CD8-positive, alpha-beta memory T cell (primary cell): ENCODE results near the gene ARHGEF18. TPM values are rescaled to one million over a fixed set of nuclear protein-coding genes. Genes with fewer than 3 reads are reported as not detected.
"Not testable (repeated sequence)": the region's sequence is repeated elsewhere in the genome, so short reads cannot be mapped to it uniquely, and the experiment has no call there.

Experiments
- CTCF ChIA-PET: fragments of 350-600 bp; sonication (Branson Sonifier 250); formaldehyde crosslinking; loops from one replicate; lab custom pipeline; 2021; ENCODE audit warnings: antibody characterized with exemption; lab: Charles Lee
- POLR2A ChIA-PET: fragments of 350-600 bp; sonication (Branson Sonifier 250); formaldehyde crosslinking; loops from one replicate; lab custom pipeline; 2021; ENCODE audit warnings: antibody characterized with exemption; lab: Charles Lee
- DNase-seq, 5 donors: peaks; one replicate each; pipeline versions ENCODE4 v3.0.0 to v3.0.0-alpha.2; 2020 to 2022; ENCODE audit warnings: mixed read lengths in 1 of 5
- H3K27ac ChIP-seq: one replicate; pipeline ENCODE4 v1.7.0; 2013; ENCODE audit warnings: low read depth, mild to moderate bottlenecking, low read length, moderate library complexity
- H3K27me3 ChIP-seq: 2 replicates; pipeline ENCODE4 v1.7.0; 2013; ENCODE audit warnings: low read length, mild to moderate bottlenecking; ENCODE audit not compliant: insufficient read depth, poor library complexity, severe bottlenecking
- H3K36me3 ChIP-seq: 2 replicates; pipeline ENCODE4 v1.7.0; 2013; ENCODE audit warnings: mild to moderate bottlenecking, low read length, moderate library complexity; ENCODE audit not compliant: insufficient read depth
- H3K4me1 ChIP-seq: 2 replicates; pipeline ENCODE4 v1.7.0; 2013; ENCODE audit warnings: mild to moderate bottlenecking, low read length, moderate library complexity; ENCODE audit not compliant: insufficient read depth
- H3K4me3 ChIP-seq: 2 replicates; pipeline ENCODE4 v1.7.0; 2013; ENCODE audit warnings: mild to moderate bottlenecking, low read length
- H3K9me3 ChIP-seq: 2 replicates; pipeline ENCODE4 v1.7.0; 2013; ENCODE audit warnings: mild to moderate bottlenecking, low read length
- H3K27ac Mint-ChIP-seq, 8 donors: one replicate each; pipeline ENCODE4 v1.8.0; 2020 to 2021; ENCODE audit warnings: mixed read lengths in 8 of 8, mild to moderate bottlenecking in 6 of 8, inconsistent platforms in 3 of 8, moderate library complexity in 3 of 8
- H3K27me3 Mint-ChIP-seq, 2 donors: one replicate each; pipeline ENCODE4 v1.8.0; 2020 to 2021; ENCODE audit warnings: mixed read lengths in 2 of 2, mild to moderate bottlenecking in 1 of 2, moderate library complexity in 1 of 2
- H3K36me3 Mint-ChIP-seq, 3 donors: one replicate each; pipeline ENCODE4 v1.8.0; 2020 to 2021; ENCODE audit warnings: mixed read lengths in 3 of 3, inconsistent platforms in 1 of 3, mild to moderate bottlenecking in 1 of 3
- H3K4me1 Mint-ChIP-seq, 3 donors: one replicate each; pipeline ENCODE4 v1.8.0; 2020 to 2021; ENCODE audit warnings: mixed read lengths in 3 of 3, inconsistent platforms in 1 of 3, mild to moderate bottlenecking in 1 of 3
- H3K4me3 Mint-ChIP-seq, 7 donors: one replicate each; pipeline ENCODE4 v1.8.0; 2020 to 2021; ENCODE audit warnings: mixed read lengths in 7 of 7, mild to moderate bottlenecking in 6 of 7, moderate library complexity in 4 of 7, inconsistent platforms in 2 of 7
- H3K9me3 Mint-ChIP-seq, 5 donors: one replicate each; pipeline ENCODE4 v1.8.0; 2020 to 2022; ENCODE audit warnings: mixed read lengths in 5 of 5, mild to moderate bottlenecking in 3 of 5, moderate library complexity in 2 of 5, inconsistent platforms in 1 of 5
- polyA plus RNA-seq: library from polyadenylated mRNA; unstranded; fragments of 300-500 nt; fragmentation: Illumina TruSeq; gene quantifications from one replicate; pipeline ENCODE4 v1.2.3, GENCODE V29; 2021
- total RNA-seq, 2 experiments: library from RNA; stranded (reverse); gene quantifications; one replicate each; pipeline ENCODE4 v1.2.3, GENCODE V29; 2021

The ARHGEF18 gene
- total and polyA plus RNA-seq, 3 experiments from 2014 or later, result 9.6 to 53.3 (median 51.0) TPM

DNA sequence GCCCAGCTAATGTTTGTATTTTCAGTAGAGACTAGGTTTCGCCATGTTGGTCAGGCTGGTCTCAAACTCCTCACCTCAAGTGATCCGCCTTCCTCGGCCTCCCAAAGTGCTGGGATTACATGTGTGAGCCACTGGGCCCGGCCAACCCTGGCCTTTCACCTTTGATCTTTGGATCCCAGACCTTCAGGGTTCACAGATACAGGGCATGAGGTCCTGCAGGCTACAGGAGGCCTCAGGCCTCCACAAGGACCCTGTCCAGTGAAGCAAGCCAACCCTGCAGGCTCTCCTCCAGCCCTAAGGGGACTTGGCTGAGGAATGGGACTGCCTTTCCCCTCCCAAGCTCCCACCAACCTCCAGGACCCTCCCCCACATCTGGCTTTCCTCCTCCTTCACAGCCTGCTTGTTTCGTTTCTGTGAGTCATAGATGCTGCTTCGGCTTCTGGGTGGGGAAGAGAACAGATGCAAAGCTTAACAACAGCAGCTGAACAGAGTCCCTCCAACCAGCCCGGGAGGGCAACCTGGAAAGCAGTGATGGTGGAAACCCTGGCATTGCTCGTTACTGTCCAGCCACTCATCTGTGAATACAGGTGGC lies 11.8 kb downstream of the ARHGEF18 start:
- H3K4me1 ChIP-seq, result peaks cover 55% of the 10 kb centered on the region
- CTCF ChIA-PET, result interaction anchor here (0.8 to 2.2 kb wide), 3 partner anchors 10 to 11 kb away, joined by 3 to 9 read pairs (median 4); partner anchors contain the start of gene ARHGEF18
- no peak overlapping the region for H3K4me3 Mint-ChIP-seq
- H3K36me3 Mint-ChIP-seq, result peaks cover 11 to 92% (median 21%) of the 10 kb centered on the region in 3 donors
- no peaks in the 10 kb centered on the region for H3K27me3 ChIP-seq
- H3K36me3 ChIP-seq, result peaks cover 41% of the 10 kb centered on the region
- no peak overlapping the region for H3K27ac ChIP-seq
- H3K9me3 Mint-ChIP-seq, result no peaks in the 10 kb centered on the region
- H3K4me1 Mint-ChIP-seq, result peaks cover 50 to 83% (median 65%) of the 10 kb centered on the region in 3 donors
- no peaks in the 10 kb centered on the region for H3K9me3 ChIP-seq
- POLR2A ChIA-PET, result interaction anchor here (0.6 kb wide), 1 partner anchor 1255 kb away, joined by 3 read pairs; no protein-coding TSS in a partner anchor
- peak overlapping the region in 5 of 8 donors; percentile 2 to 64 (median 39) for H3K27ac Mint-ChIP-seq
- no peaks in the 10 kb centered on the region for H3K27me3 Mint-ChIP-seq
- no peak overlapping the region for H3K4me3 ChIP-seq
- DNase-seq, result no peak

- DNase-seq, result no peak
- Histone ChIP-seq H3K9me3 (no peaks in the 10 kb centered on the region), H3K4me3 (no peak overlapping the region), H3K4me1 (peaks cover 29% of the 10 kb centered on the region), H3K36me3 (peaks cover 40% of the 10 kb centered on the region), H3K27me3 (no peaks in the 10 kb centered on the region), H3K27ac (no peak overlapping the region)
- ChIA-PET POLR2A (no interaction called here), CTCF (interaction anchor here (1.3 kb wide), 1 partner anchor 9 kb away, joined by 4 read pairs; no protein-coding TSS in a partner anchor)
- H3K9me3 Mint-ChIP-seq, result no peaks in the 10 kb centered on the region
- no peaks in the 10 kb centered on the region for H3K27me3 Mint-ChIP-seq
- H3K4me3 Mint-ChIP-seq, result peak overlapping the region in 1 of 7 donors; percentile 44
- peak overlapping the region in 7 of 8 donors; percentile 48 to 96 (median 83) for H3K27ac Mint-ChIP-seq
- H3K36me3 Mint-ChIP-seq, result peaks cover 11 to 87% (median 24%) of the 10 kb centered on the region in 3 donors
- peaks cover 41 to 72% (median 56%) of the 10 kb centered on the region in 3 donors for H3K4me1 Mint-ChIP-seq
Measured at GRCh38 chr19:7363225-7363624, 14.5 kb downstream of the ARHGEF18 start.

DNA sequence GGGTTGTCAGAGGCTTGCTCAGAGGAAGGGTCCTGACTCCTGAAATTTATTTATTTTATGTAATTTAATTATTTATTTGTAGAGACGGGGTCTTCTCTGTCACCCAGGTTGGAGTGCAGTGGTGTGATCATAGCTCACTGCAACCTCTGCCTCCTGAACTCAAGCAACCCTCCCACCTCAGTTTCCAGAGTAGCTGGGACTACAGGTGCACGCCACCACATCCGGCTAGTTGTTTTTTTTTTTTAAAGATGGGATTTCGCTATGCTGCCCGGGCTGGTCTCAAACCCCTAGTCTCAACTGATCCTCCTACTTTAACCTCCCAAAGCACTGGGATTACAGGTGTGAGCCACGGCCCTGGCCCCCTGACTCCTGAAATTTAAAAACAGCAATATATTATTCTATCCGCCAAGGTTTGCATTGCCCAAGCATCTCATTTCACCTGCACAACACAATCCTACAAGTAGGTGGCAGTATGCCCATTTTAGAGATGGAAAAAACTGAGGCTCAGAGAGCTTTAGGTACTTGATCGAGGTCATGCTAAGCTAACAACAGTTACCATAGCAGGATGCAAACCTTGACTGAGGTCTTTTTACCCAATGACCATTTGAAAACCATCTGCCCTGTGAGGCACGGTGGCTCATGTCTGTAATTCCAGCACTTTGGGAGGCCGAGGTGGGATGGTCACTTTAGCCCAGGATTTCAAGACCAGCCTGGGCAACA lies 18.1 kb downstream of the ARHGEF18 start:
- peak in 1 of 5 donors; percentile 10 for DNase-seq
- Histone ChIP-seq H3K27me3 (no peaks in the 10 kb centered on the region), H3K27ac (no peak overlapping the region), H3K4me3 (no peak overlapping the region), H3K9me3 (no peaks in the 10 kb centered on the region), H3K4me1 (peaks cover 21% of the 10 kb centered on the region), H3K36me3 (peaks cover 47% of the 10 kb centered on the region)
- ChIA-PET POLR2A (interaction anchor here (0.6 to 1.0 kb wide), 3 partner anchors 28 to 43 kb away, joined by 4 to 5 read pairs (median 4); no protein-coding TSS in a partner anchor), CTCF (interaction anchor here (0.6 to 2.6 kb wide), 5 partner anchors 9 to 33 kb away, joined by 3 to 18 read pairs (median 3); partner anchors contain the start of gene ARHGEF18)
- Mint-ChIP-seq H3K4me3 (peak overlapping the region in 1 of 7 donors; percentile 8), H3K27me3 (no peaks in the 10 kb centered on the region), H3K36me3 (peaks cover 15 to 85% (median 32%) of the 10 kb centered on the region in 3 donors), H3K9me3 (no peaks in the 10 kb centered on the region), H3K27ac (peak overlapping the region in 6 of 8 donors; percentile 29 to 87 (median 70)), H3K4me1 (peaks cover 26 to 40% (median 34%) of the 10 kb centered on the region in 3 donors)

DNA sequence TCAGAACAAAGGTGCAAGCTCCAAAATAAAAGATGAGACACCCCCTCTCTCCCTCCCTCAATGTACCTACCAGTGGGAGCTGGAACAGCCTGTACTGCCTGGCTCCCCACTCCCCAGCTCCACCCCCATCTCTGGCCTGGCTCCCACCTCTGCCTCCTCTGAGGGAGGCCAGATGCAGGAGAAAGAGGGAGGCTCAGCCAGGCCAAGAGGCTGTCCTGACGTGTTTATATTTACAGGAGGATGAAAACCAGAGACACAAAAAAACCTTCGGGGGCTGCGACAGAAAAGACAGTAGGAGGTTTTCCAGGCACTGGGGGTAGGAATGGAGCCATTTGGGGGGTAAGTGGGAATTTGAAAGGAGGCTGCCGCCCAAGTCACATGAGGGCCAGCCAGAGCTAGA lies 19.7 kb downstream of the ARHGEF18 start:
- DNase-seq, result no peak
- peak overlapping the region in 1 of 8 donors; percentile 70 for H3K27ac Mint-ChIP-seq
- ChIA-PET POLR2A (no interaction called here), CTCF (interaction anchor here (1.4 kb wide), 1 partner anchor 14 kb away, joined by 5 read pairs; no protein-coding TSS in a partner anchor)
- H3K36me3 ChIP-seq, result peaks cover 53% of the 10 kb centered on the region
- H3K27me3 Mint-ChIP-seq, result no peaks in the 10 kb centered on the region
- no peaks in the 10 kb centered on the region for H3K9me3 Mint-ChIP-seq
- H3K9me3 ChIP-seq, result no peaks in the 10 kb centered on the region
- H3K4me1 Mint-ChIP-seq, result peaks cover 18 to 25% (median 24%) of the 10 kb centered on the region in 3 donors
- no peaks in the 10 kb centered on the region for H3K27me3 ChIP-seq
- no peak overlapping the region for H3K4me3 ChIP-seq
- no peak overlapping the region for H3K4me3 Mint-ChIP-seq
- H3K4me1 ChIP-seq, result peaks cover 9% of the 10 kb centered on the region
- H3K27ac ChIP-seq, result no peak overlapping the region
- peaks cover 12 to 84% (median 29%) of the 10 kb centered on the region in 3 donors for H3K36me3 Mint-ChIP-seq

DNA sequence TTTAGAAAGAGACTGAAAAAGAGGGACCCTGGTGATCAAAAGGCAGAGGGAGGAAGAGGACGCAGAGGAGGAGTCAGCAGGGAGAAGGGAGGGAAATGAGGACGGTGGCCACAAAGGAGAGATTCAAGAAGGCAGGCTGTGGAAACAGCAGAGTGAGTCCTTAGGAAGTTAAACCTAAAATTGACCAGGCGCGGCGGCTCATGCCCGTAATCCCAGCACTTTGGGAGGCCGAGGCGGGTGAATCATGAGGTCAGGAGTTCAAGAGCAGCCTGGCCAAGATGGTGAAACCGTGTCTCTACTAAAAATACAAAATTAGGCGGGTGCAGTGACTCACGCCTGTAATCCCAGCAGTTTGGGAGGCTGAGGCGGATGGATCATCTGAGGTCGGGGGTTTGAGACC lies 20.1 kb downstream of the ARHGEF18 start:
- H3K4me3 ChIP-seq, H3K4me3 Mint-ChIP-seq, H3K9me3 ChIP-seq, H3K9me3 Mint-ChIP-seq, H3K27me3 ChIP-seq, POLR2A ChIA-PET, DNase-seq, H3K27ac ChIP-seq, H3K27me3 Mint-ChIP-seq, H3K4me1 ChIP-seq: not testable (repeated sequence)
- H3K36me3 Mint-ChIP-seq, result peaks cover 8 to 84% (median 25%) of the 10 kb centered on the region in 3 donors
- CTCF ChIA-PET, result interaction anchor here (1.4 kb wide), 1 partner anchor 15 kb away, joined by 5 read pairs; no protein-coding TSS in a partner anchor
- peaks cover 14 to 21% (median 20%) of the 10 kb centered on the region in 3 donors for H3K4me1 Mint-ChIP-seq
- H3K27ac Mint-ChIP-seq, result peak overlapping the region in 3 of 8 donors; percentile 32 to 70 (median 57)
- H3K36me3 ChIP-seq, result peaks cover 51% of the 10 kb centered on the region

DNA sequence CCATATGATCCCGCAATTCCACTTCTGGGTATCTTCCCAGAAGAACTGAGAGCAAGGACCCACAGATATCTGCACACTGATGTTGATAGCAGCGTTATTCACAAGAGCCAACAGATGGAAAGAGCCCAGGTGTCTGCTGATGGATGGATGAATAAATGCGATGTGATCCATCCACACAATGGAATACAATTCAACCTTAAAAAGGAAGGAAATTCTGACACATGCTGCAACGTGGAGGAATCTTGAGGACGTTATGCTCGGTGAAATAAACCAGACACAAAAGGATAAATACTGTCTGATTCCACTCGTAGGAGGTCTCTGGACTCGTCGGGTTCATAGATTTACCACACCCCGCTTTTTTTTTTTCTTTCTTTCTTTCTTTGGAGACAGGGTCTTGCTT lies 21.8 kb downstream of the ARHGEF18 start:
- DNase-seq, result no peak
- H3K4me3 Mint-ChIP-seq, result no peak overlapping the region
- no peak overlapping the region for H3K4me3 ChIP-seq
- H3K27ac Mint-ChIP-seq, result peak overlapping the region in 1 of 8 donors; percentile 33
- H3K27me3 Mint-ChIP-seq, result no peaks in the 10 kb centered on the region
- POLR2A ChIA-PET, result interaction anchor here (0.7 kb wide), 1 partner anchor 11 kb away, joined by 4 read pairs; no protein-coding TSS in a partner anchor
- H3K27ac ChIP-seq, result no peak overlapping the region
- H3K9me3 Mint-ChIP-seq, result no peaks in the 10 kb centered on the region
- H3K4me1 ChIP-seq, result no peaks in the 10 kb centered on the region
- CTCF ChIA-PET, result interaction anchor here (3.6 kb wide), 1 partner anchor 11 kb away, joined by 9 read pairs; no protein-coding TSS in a partner anchor
- H3K36me3 Mint-ChIP-seq, result peaks cover 4 to 82% (median 24%) of the 10 kb centered on the region in 3 donors
- H3K27me3 ChIP-seq, result no peaks in the 10 kb centered on the region
- H3K4me1 Mint-ChIP-seq, result peaks cover 8 to 15% (median 11%) of the 10 kb centered on the region in 3 donors
- no peaks in the 10 kb centered on the region for H3K9me3 ChIP-seq
- H3K36me3 ChIP-seq, result peaks cover 49% of the 10 kb centered on the region

- no peaks in the 10 kb centered on the region for H3K27me3 ChIP-seq
- Mint-ChIP-seq H3K27ac (peak overlapping the region in 3 of 8 donors; percentile 21 to 72 (median 51)), H3K36me3 (peaks cover 4 to 83% (median 24%) of the 10 kb centered on the region in 3 donors), H3K9me3 (no peaks in the 10 kb centered on the region), H3K4me1 (peaks cover 8 to 15% (median 11%) of the 10 kb centered on the region in 3 donors), H3K4me3 (no peak overlapping the region), H3K27me3 (no peaks in the 10 kb centered on the region)
- CTCF ChIA-PET, result interaction anchor here (0.9 to 3.6 kb wide), 2 partner anchors 9 to 11 kb away, joined by 3 to 9 read pairs; no protein-coding TSS in a partner anchor
- H3K27ac ChIP-seq, result no peak overlapping the region
- H3K4me1 ChIP-seq, result no peaks in the 10 kb centered on the region
- POLR2A ChIA-PET, result interaction anchor here (0.7 kb wide), 1 partner anchor 10 kb away, joined by 4 read pairs; no protein-coding TSS in a partner anchor
- no peak overlapping the region for H3K4me3 ChIP-seq
- DNase-seq, result no peak
- H3K36me3 ChIP-seq, result peaks cover 53% of the 10 kb centered on the region
- no peaks in the 10 kb centered on the region for H3K9me3 ChIP-seq
Measured at GRCh38 chr19:7371001-7371400, 22.3 kb downstream of the ARHGEF18 start.
